HepG2 (cell line): Measurements from ENCODE around the gene DHX16. TPM values are rescaled to one million over a fixed set of nuclear protein-coding genes. Genes with fewer than 3 reads are reported as not detected.

Experiments
- ARNTL ChIP-seq: sonication (generic); formaldehyde crosslinking; IDR thresholded peaks from 2 replicates; pipeline ENCODE4 v1.4.0; 2020; ENCODE audit warnings: mild to moderate bottlenecking, missing genetic modification reagents
- ASH2L ChIP-seq: fragments of 300-600, 200-600 bp; sonication (generic); IDR thresholded peaks from 2 replicates; pipeline ENCODE4 v1.7.0; 2017; ENCODE audit warnings: low read depth, mild to moderate bottlenecking, moderate library complexity, mixed read lengths, low read length; ENCODE audit not compliant: insufficient read length
- BHLHE40 ChIP-seq: IDR thresholded peaks from 2 replicates; pipeline ENCODE4 v1.6.1; 2011; ENCODE audit warnings: low read length, improper control_type of control experiment
- CCDC6 ChIP-seq: sonication (generic); formaldehyde crosslinking; IDR thresholded peaks from 2 replicates; pipeline ENCODE4 v1.8.1; 2022; ENCODE audit warnings: mild to moderate bottlenecking, missing genetic modification reagents, moderate library complexity
- CREM ChIP-seq, 2 experiments: sonication (generic) in 1 of 2; formaldehyde crosslinking in 1 of 2; IDR thresholded peaks; 2 replicates each; pipeline versions ENCODE4 v1.4.0 to v1.6.1; 2016 to 2020; ENCODE audit warnings: antibody characterized with exemption in 1 of 2, mild to moderate bottlenecking in 1 of 2, missing genetic modification reagents in 1 of 2
- ETV5 ChIP-seq: IDR thresholded peaks from 2 replicates; pipeline ENCODE4 v1.6.1; 2018; ENCODE audit warnings: missing biosample characterization, missing genetic modification reagents, inconsistent platforms, borderline replicate concordance
- FOXA3 ChIP-seq: IDR thresholded peaks from 2 replicates; pipeline ENCODE4 v1.6.1; 2016; ENCODE audit warnings: missing genetic modification reagents, missing compliant biosample characterization
- GATAD2A ChIP-seq: IDR thresholded peaks from 2 replicates; pipeline ENCODE4 v1.6.1; 2016
- HMG20B ChIP-seq: conservative IDR thresholded peaks from 2 replicates; pipeline ENCODE4 v1.6.1; 2016; ENCODE audit warnings: missing genetic modification reagents, missing compliant biosample characterization
- HNRNPUL1 ChIP-seq: fragments of 200-400 bp; formaldehyde crosslinking; IDR thresholded peaks from 2 replicates; pipeline ENCODE4 v1.6.1; 2017; ENCODE audit warnings: low read depth, mild to moderate bottlenecking, low read length, moderate library complexity
- HOXD1 ChIP-seq: sonication (generic); formaldehyde crosslinking; IDR thresholded peaks from 2 replicates; pipeline ENCODE4 v1.5.0; 2020; ENCODE audit warnings: missing genetic modification reagents
- IKZF1 ChIP-seq: fragments of 450-650 bp; IDR thresholded peaks from 2 replicates; pipeline ENCODE4 v1.7.1; 2016
- KAT7 ChIP-seq: IDR thresholded peaks from 2 replicates; pipeline ENCODE4 v1.6.1; 2018; ENCODE audit warnings: borderline replicate concordance, missing compliant biosample characterization
- KAT8 ChIP-seq: IDR thresholded peaks from 2 replicates; pipeline ENCODE4 v1.6.1; 2016; ENCODE audit warnings: missing genetic modification reagents, missing compliant biosample characterization
- KLF6 ChIP-seq: IDR thresholded peaks from 2 replicates; pipeline ENCODE4 v1.8.0; 2016; ENCODE audit warnings: missing biosample characterization, missing genetic modification reagents
- TBL1XR1 ChIP-seq: fragments of 150-350 bp; IDR thresholded peaks from 2 replicates; pipeline ENCODE4 v1.6.1; 2014; ENCODE audit warnings: borderline replicate concordance, low read length; ENCODE audit not compliant: partially characterized antibody
- TBX3 ChIP-seq: fragments of 450-650 bp; IDR thresholded peaks from 2 replicates; pipeline ENCODE4 v1.6.1; 2017; ENCODE audit warnings: antibody characterized with exemption, mild to moderate bottlenecking, inconsistent platforms, borderline replicate concordance
- WIZ ChIP-seq: sonication (generic); formaldehyde crosslinking; IDR thresholded peaks from 2 replicates; pipeline ENCODE4 v1.5.1; 2020; ENCODE audit warnings: mild to moderate bottlenecking, missing genetic modification reagents
- ZBTB38 ChIP-seq: sonication (generic); formaldehyde crosslinking; IDR thresholded peaks from 2 replicates; pipeline ENCODE4 v1.5.1; 2020; ENCODE audit warnings: mild to moderate bottlenecking, missing genetic modification reagents
- ZC3H4 ChIP-seq: sonication (generic); formaldehyde crosslinking; IDR thresholded peaks from 2 replicates; pipeline ENCODE4 v1.4.0; 2020; ENCODE audit warnings: missing genetic modification reagents, borderline replicate concordance
- ZFP1 ChIP-seq: IDR thresholded peaks from 2 replicates; pipeline ENCODE4 v1.6.1; 2016
- ZNF20 ChIP-seq: sonication (generic); formaldehyde crosslinking; IDR thresholded peaks from 2 replicates; pipeline ENCODE4 v1.4.0; 2020; ENCODE audit warnings: mild to moderate bottlenecking, moderate library complexity, missing genetic modification reagents
- ZNF263 ChIP-seq: sonication (generic); formaldehyde crosslinking; IDR thresholded peaks from 2 replicates; pipeline ENCODE4 v1.4.0; 2020; ENCODE audit warnings: missing genetic modification reagents
- ZNF282 ChIP-seq: fragments of 450-650 bp; IDR thresholded peaks from 2 replicates; pipeline ENCODE4 v1.6.1; 2018; ENCODE audit not compliant: partially characterized antibody
- polyA plus RNA-seq, 8 experiments: library from polyadenylated mRNA; depleted of rRNA in 3 of 8; stranded (reverse) in 7 of 8; unstranded in 1 of 8; fragments of >200 nt; fragmentation: Illumina TruSeq in 4 of 8; extraction: Trizol in 4 of 8; gene quantifications; 2 replicates each; pipeline versions ENCODE4 v1.2.1 to v1.2.3, GENCODE V29; 2011 to 2016; ENCODE audit warnings: low read depth in 4 of 8, missing spikeins in 1 of 8, mixed read lengths in 1 of 8; ENCODE audit not compliant: insufficient read depth in 1 of 8
- total RNA-seq, 5 experiments: library from RNA; depleted of rRNA; stranded (reverse); fragments of >200 nt; fragmentation: Illumina TruSeq; extraction: Trizol; gene quantifications; 2 replicates each; pipeline ENCODE4 v1.2.3, GENCODE V29; 2016; ENCODE audit warnings: low read depth in 1 of 5
- TF ChIP-seq, protein P1 (sequence below): sonication (generic); formaldehyde crosslinking; IDR thresholded peaks from 2 replicates; pipeline ENCODE4 v1.5.1; 2020; ENCODE audit warnings: mild to moderate bottlenecking, moderate library complexity, missing genetic modification reagents
- TF ChIP-seq, protein P2 (sequence below): sonication (generic); formaldehyde crosslinking; IDR thresholded peaks from 2 replicates; pipeline ENCODE4 v1.4.0; 2020; ENCODE audit warnings: mild to moderate bottlenecking, missing genetic modification reagents, borderline replicate concordance

The DHX16 gene
- total and polyA plus RNA-seq, 2 of the 13 experiments (the other 11 are each of a cell fraction or from before 2014, with no cell fraction given), result 57.0 to 58.5 TPM

DNA sequence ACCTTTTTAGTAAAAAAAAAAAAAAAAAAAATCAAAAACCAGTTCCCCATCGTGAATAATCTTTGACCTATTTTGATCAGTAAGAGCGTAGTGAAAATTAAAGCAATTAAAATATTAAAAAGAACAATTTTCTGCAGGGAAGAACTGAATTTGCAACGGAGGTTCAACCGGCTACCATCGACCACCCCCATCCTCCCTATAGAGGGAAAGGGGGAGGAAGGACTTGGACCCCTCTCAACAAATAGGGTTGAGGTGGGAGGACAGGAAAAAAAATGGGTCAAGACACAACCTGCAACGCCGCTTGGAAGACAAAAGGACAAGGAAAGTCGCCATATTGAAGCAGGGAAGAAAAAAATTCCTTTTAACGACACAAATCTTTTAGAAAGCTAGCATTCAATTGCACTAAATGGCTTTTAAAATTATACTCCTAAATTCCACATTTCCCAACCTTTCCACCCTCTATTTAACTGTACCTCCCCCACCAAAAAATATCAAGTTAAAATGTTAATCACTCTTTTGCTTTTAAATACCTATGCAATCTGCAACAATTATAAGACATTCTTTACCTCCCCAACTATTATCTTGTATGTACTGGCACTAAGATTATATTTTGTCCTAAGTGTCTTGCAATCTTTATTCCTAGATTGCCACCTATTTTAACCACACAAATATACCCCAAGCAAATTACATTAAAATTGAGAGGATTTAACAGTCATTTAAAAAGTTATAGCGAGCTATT is 57.4 kb downstream of the DHX16 start (continued):
- peak; percentile 62; the same call in 1 of the 2 replicates for TF ChIP-seq ZNF20 (CRISPR knock-in tag)
- TF ChIP-seq HNRNPUL1, result 0 out of 2 replicates have a peak, but pooled peaks have one; percentile 54
- 0 out of 2 replicates have a peak, but pooled peaks have one; percentile 16 for TF ChIP-seq CREM (IDR thresholded peaks at IDR 0.05)
- TF ChIP-seq CREM (CRISPR knock-in tag; IDR thresholded peaks at IDR 0.05), result no peak
- no peak for TF ChIP-seq BHLHE40
- peak; percentile 34; the same call in 1 of the 2 replicates for TF ChIP-seq TBX3
- TF ChIP-seq CCDC6 (CRISPR knock-in tag), result peak; percentile 66
- TF ChIP-seq WIZ (CRISPR knock-in tag), result 0 out of 2 replicates have a peak, but pooled peaks have one; percentile 30
- TF ChIP-seq ZBTB38 (CRISPR knock-in tag), result no peak
- TF ChIP-seq FOXA3 (CRISPR knock-in tag), result peak; percentile 3; the same call in 1 of the 2 replicates
- TF ChIP-seq ZFP1 (CRISPR knock-in tag), result peak; percentile 32; the same call in 1 of the 2 replicates
- TF ChIP-seq ASH2L, result peak; percentile 4
- TF ChIP-seq ARNTL (CRISPR knock-in tag), result 0 out of 2 replicates have a peak, but pooled peaks have one; percentile 2
- TF ChIP-seq, protein P1, sequence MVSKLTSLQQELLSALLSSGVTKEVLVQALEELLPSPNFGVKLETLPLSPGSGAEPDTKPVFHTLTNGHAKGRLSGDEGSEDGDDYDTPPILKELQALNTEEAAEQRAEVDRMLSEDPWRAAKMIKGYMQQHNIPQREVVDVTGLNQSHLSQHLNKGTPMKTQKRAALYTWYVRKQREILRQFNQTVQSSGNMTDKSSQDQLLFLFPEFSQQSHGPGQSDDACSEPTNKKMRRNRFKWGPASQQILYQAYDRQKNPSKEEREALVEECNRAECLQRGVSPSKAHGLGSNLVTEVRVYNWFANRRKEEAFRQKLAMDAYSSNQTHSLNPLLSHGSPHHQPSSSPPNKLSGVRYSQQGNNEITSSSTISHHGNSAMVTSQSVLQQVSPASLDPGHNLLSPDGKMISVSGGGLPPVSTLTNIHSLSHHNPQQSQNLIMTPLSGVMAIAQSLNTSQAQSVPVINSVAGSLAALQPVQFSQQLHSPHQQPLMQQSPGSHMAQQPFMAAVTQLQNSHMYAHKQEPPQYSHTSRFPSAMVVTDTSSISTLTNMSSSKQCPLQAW (CRISPR knock-in tag), result 0 out of 2 replicates have a peak, but pooled peaks have one; percentile 9
- peak; percentile 67 for TF ChIP-seq ZNF263
- peak; percentile 64 for TF ChIP-seq KAT8
- TF ChIP-seq, protein P2, sequence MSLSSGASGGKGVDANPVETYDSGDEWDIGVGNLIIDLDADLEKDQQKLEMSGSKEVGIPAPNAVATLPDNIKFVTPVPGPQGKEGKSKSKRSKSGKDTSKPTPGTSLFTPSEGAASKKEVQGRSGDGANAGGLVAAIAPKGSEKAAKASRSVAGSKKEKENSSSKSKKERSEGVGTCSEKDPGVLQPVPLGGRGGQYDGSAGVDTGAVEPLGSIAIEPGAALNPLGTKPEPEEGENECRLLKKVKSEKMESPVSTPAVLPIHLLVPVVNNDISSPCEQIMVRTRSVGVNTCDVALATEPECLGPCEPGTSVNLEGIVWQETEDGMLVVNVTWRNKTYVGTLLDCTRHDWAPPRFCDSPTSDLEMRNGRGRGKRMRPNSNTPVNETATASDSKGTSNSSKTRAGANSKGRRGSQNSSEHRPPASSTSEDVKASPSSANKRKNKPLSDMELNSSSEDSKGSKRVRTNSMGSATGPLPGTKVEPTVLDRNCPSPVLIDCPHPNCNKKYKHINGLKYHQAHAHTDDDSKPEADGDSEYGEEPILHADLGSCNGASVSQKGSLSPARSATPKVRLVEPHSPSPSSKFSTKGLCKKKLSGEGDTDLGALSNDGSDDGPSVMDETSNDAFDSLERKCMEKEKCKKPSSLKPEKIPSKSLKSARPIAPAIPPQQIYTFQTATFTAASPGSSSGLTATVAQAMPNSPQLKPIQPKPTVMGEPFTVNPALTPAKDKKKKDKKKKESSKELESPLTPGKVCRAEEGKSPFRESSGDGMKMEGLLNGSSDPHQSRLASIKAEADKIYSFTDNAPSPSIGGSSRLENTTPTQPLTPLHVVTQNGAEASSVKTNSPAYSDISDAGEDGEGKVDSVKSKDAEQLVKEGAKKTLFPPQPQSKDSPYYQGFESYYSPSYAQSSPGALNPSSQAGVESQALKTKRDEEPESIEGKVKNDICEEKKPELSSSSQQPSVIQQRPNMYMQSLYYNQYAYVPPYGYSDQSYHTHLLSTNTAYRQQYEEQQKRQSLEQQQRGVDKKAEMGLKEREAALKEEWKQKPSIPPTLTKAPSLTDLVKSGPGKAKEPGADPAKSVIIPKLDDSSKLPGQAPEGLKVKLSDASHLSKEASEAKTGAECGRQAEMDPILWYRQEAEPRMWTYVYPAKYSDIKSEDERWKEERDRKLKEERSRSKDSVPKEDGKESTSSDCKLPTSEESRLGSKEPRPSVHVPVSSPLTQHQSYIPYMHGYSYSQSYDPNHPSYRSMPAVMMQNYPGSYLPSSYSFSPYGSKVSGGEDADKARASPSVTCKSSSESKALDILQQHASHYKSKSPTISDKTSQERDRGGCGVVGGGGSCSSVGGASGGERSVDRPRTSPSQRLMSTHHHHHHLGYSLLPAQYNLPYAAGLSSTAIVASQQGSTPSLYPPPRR (CRISPR knock-in tag), result 0 out of 2 replicates have a peak, but pooled peaks have one; percentile 55
- peak; percentile 95; the same call in 1 of the 2 replicates for TF ChIP-seq KAT7
- no peak for TF ChIP-seq IKZF1
- TF ChIP-seq KLF6 (CRISPR knock-in tag), result peak; percentile 81; the same call in 1 of the 2 replicates
- no peak for TF ChIP-seq HOXD1 (CRISPR knock-in tag)
- TF ChIP-seq GATAD2A (CRISPR knock-in tag), result peak; percentile 3; the same call in 1 of the 2 replicates
- no peak for TF ChIP-seq HMG20B (CRISPR knock-in tag)
- no peak for TF ChIP-seq ZNF282
- TF ChIP-seq TBL1XR1, result peak; percentile 35
- no peak for TF ChIP-seq ETV5 (CRISPR knock-in tag)
- TF ChIP-seq ZC3H4 (CRISPR knock-in tag), result peak; percentile 77; the same call in 1 of the 2 replicates
